ENCODE measurements around the gene P2RX2.

DNA sequence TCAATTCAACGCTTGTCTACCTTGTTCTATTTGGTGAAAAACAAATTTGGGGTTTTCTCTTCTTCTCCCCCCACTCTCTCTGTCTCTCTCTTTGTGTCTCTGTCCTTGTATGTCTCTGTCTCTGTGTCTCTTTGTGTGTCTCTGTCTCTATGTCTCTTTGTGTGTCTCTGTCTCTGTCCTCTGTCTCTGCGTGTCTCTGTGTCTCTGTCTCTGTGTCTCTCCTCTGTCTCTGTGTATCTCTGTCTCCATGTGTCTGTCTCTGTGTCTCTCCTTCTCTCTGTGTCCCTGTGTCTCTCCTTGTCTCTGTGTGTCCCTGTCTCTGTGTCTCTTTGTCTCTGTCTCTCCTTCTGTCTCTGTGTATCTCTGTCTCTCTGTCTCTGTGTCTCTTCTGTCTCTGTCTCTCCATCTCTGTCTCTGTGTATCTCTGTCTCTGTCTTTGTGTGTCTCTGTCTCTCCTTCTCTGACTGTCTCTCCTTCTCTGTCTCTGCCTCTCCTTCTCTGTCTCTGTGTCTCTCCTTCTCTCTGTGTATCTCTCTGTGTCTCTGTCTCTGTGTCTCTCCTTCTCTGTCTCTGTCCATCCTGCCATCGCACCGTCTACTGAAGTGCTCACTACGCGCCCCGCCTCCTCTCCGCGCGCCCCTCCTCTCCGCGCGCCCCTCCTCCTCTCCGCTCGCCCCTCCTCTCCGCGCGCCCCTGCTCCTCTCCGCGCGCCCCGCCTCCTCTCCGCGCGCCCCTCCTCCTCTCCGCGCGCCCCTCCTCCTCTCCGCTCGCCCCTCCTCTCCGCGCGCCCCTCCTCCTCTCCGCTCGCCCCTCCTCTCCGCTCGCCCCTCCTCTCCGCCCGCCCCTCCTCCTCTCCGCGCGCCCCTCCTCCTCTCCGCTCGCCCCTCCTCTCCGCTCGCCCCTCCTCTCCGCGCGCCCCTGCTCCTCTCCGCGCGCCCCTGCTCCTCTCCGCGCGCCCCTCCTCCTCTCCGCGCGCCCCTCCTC lies 21.0 kb upstream of the P2RX2 start:
- TF ChIP-seq, protein P1, sequence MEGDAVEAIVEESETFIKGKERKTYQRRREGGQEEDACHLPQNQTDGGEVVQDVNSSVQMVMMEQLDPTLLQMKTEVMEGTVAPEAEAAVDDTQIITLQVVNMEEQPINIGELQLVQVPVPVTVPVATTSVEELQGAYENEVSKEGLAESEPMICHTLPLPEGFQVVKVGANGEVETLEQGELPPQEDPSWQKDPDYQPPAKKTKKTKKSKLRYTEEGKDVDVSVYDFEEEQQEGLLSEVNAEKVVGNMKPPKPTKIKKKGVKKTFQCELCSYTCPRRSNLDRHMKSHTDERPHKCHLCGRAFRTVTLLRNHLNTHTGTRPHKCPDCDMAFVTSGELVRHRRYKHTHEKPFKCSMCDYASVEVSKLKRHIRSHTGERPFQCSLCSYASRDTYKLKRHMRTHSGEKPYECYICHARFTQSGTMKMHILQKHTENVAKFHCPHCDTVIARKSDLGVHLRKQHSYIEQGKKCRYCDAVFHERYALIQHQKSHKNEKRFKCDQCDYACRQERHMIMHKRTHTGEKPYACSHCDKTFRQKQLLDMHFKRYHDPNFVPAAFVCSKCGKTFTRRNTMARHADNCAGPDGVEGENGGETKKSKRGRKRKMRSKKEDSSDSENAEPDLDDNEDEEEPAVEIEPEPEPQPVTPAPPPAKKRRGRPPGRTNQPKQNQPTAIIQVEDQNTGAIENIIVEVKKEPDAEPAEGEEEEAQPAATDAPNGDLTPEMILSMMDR (conservative IDR thresholded peaks at IDR 0.05 in 1 of 2, IDR thresholded peaks at IDR 0.05 in 1 of 2; ENCODE audit: low read depth in 1 of 2, low read length in 2 of 2), result no peak
- TF ChIP-seq EZH2 (IDR thresholded peaks at IDR 0.05; ENCODE audit: low read length, missing control alignments), result no peak

Measured in fibroblast of lung (primary cell).